Fibroblast of lung (primary cell): Measurements from ENCODE around the gene KHDRBS1. TPM values are rescaled to one million over a fixed set of nuclear protein-coding genes. Genes with fewer than 3 reads are reported as not detected.
"Not testable (repeated sequence)": the region's sequence is repeated elsewhere in the genome, so short reads cannot be mapped to it uniquely, and the experiment has no call there.

Source experiments
- DNase-seq, 2 donors: peaks; one replicate each; pipeline versions ENCODE4 v3.0.0 to v3.0.0-alpha.2; 2010; ENCODE audit warnings: low read depth in 2 of 2
- H2AFZ ChIP-seq: 2 replicates; pipeline ENCODE4 v1.5.1; 2012; ENCODE audit warnings: low read length, control low read depth, inconsistent platforms
- H3K27ac ChIP-seq: 2 replicates; pipeline ENCODE4 v1.5.1; 2011; ENCODE audit warnings: low read length, control low read depth; ENCODE audit not compliant: insufficient read depth
- H3K27me3 ChIP-seq: 2 replicates; pipeline ENCODE4 v1.5.1; 2011; ENCODE audit warnings: mild to moderate bottlenecking, low read length; ENCODE audit not compliant: control insufficient read depth, insufficient read depth
- H3K36me3 ChIP-seq: 2 replicates; pipeline ENCODE4 v1.5.1; 2011; ENCODE audit warnings: low read length; ENCODE audit not compliant: control insufficient read depth, insufficient read depth
- H3K4me1 ChIP-seq: 2 replicates; pipeline ENCODE4 v1.5.1; 2011; ENCODE audit warnings: low read length; ENCODE audit not compliant: control insufficient read depth, insufficient read depth; ENCODE audit errors: extremely low read depth
- H3K4me2 ChIP-seq: 2 replicates; pipeline ENCODE4 v1.5.1; 2011; ENCODE audit warnings: low read length, control low read depth; ENCODE audit not compliant: insufficient read depth; ENCODE audit errors: extremely low read depth
- H3K4me3 ChIP-seq, 4 experiments: fragments of 200-600 bp in 1 of 4; sonication (generic) in 1 of 4; replicated peaks in 1 of 4; 2 replicates each; pipeline ENCODE4 v1.5.1; 2011 to 2016; ENCODE audit warnings: low read length in 4 of 4, low read depth in 3 of 4, mild to moderate bottlenecking in 3 of 4, control low read depth in 2 of 4, inconsistent platforms in 1 of 4, mixed read lengths in 1 of 4; ENCODE audit not compliant: insufficient read depth in 1 of 4; ENCODE audit errors: control extremely low read depth in 1 of 4
- H3K79me2 ChIP-seq: 2 replicates; pipeline ENCODE4 v1.5.1; 2012; ENCODE audit warnings: mild to moderate bottlenecking, low read length, inconsistent platforms; ENCODE audit not compliant: control insufficient read depth, insufficient read depth
- H3K9ac ChIP-seq: 2 replicates; pipeline ENCODE4 v1.5.1; 2011; ENCODE audit warnings: mild to moderate bottlenecking, low read length, control low read depth; ENCODE audit not compliant: insufficient read depth
- H3K9me3 ChIP-seq: 2 replicates; pipeline ENCODE4 v1.5.1; 2012; ENCODE audit warnings: low read depth, low read length; ENCODE audit not compliant: control insufficient read depth, insufficient read depth
- H4K20me1 ChIP-seq: 2 replicates; pipeline ENCODE4 v1.5.1; 2011; ENCODE audit warnings: low read length; ENCODE audit not compliant: control insufficient read depth, insufficient read depth; ENCODE audit errors: extremely low read depth
- CTCF ChIP-seq, 2 donors: IDR thresholded peaks in 1 of 2; conservative IDR thresholded peaks in 1 of 2; 1 replicate in 1 of 2; 2 replicates in 1 of 2; pipeline ENCODE4 v1.5.1; 2011 to 2012; ENCODE audit warnings: low read length in 2 of 2, control low read depth in 1 of 2, inconsistent platforms in 1 of 2, low read depth in 1 of 2, mild to moderate bottlenecking in 1 of 2
- EZH2 ChIP-seq: IDR thresholded peaks from 2 replicates; pipeline ENCODE4 v1.5.1; 2012; ENCODE audit warnings: low read length, control low read depth, mild to moderate bottlenecking; ENCODE audit errors: missing control alignments
- polyA plus RNA-seq, 2 donors: library from polyadenylated mRNA; depleted of rRNA in 1 of 2; stranded (reverse) in 1 of 2; unstranded in 1 of 2; fragments of >200 nt; gene quantifications; 2 replicates each; pipeline ENCODE4 v1.2.1, GENCODE V29; 2011 to 2012; ENCODE audit warnings: missing spikeins in 1 of 2
- total RNA-seq: library from RNA; depleted of rRNA; stranded (reverse); fragments of >200 nt; gene quantifications from 2 replicates; pipeline ENCODE4 v1.2.1, GENCODE V29; 2014

KHDRBS1 gene
- total and polyA plus RNA-seq, 2 donors (not counting 1 experiment from before 2014, with no cell fraction given) = 56.0 to 73.0 TPM

GRCh38 chr1:32082022-32082421, 68.4 kb downstream of the KHDRBS1 start:
- no peak overlapping the region for H3K4me3 ChIP-seq
- no peak overlapping the region for H3K9ac ChIP-seq
- no peaks in the 10 kb centered on the region for H4K20me1 ChIP-seq
- H3K4me1 ChIP-seq = no peaks in the 10 kb centered on the region
- H3K9me3 ChIP-seq = no peaks in the 10 kb centered on the region
- H3K4me2 ChIP-seq = no peak overlapping the region
- TF ChIP-seq CTCF (conservative IDR thresholded peaks at IDR 0.05 in 1 of 2, IDR thresholded peaks at IDR 0.05 in 1 of 2; ENCODE audit: low read depth in 1 of 2, low read length in 2 of 2) (no peak), EZH2 (no peak)
- H3K79me2 ChIP-seq = no peaks in the 10 kb centered on the region
- H3K27me3 ChIP-seq = no peaks in the 10 kb centered on the region
- H3K27ac ChIP-seq = no peak overlapping the region
- H3K36me3 ChIP-seq = peaks cover 11% of the 10 kb centered on the region
- no peak overlapping the region for H2AFZ ChIP-seq
- no peak for DNase-seq

- H3K27me3 ChIP-seq, H4K20me1 ChIP-seq, DNase-seq, H3K4me2 ChIP-seq, H3K27ac ChIP-seq, H3K79me2 ChIP-seq, H3K4me3 ChIP-seq, H3K4me1 ChIP-seq, H3K36me3 ChIP-seq, H3K9ac ChIP-seq, H2AFZ ChIP-seq, H3K9me3 ChIP-seq: not testable (repeated sequence)
These were observed 72.7 kb downstream of the KHDRBS1 start for GRCh38 chr1:32086381-32086780.

GRCh38 chr1:32091176-32091575, 77.5 kb downstream of the KHDRBS1 start:
- H3K4me3 ChIP-seq = no peak overlapping the region
- H3K4me2 ChIP-seq = no peak overlapping the region
- H3K27me3 ChIP-seq = no peaks in the 10 kb centered on the region
- H3K9ac ChIP-seq = no peak overlapping the region
- no peaks in the 10 kb centered on the region for H3K79me2 ChIP-seq
- H4K20me1 ChIP-seq = no peaks in the 10 kb centered on the region
- no peak for DNase-seq
- no peaks in the 10 kb centered on the region for H3K9me3 ChIP-seq
- no peaks in the 10 kb centered on the region for H3K4me1 ChIP-seq
- no peak for TF ChIP-seq EZH2
- no peak for TF ChIP-seq CTCF (conservative IDR thresholded peaks at IDR 0.05 in 1 of 2, IDR thresholded peaks at IDR 0.05 in 1 of 2; ENCODE audit: low read depth in 1 of 2, low read length in 2 of 2)
- H3K27ac ChIP-seq = no peak overlapping the region
- H3K36me3 ChIP-seq = peaks cover 9% of the 10 kb centered on the region
- no peak overlapping the region for H2AFZ ChIP-seq
